Smooth muscle cell (in vitro differentiated cells): ENCODE data around the gene PLA2G4D. TPM values are rescaled to one million over a fixed set of nuclear protein-coding genes. Genes with fewer than 3 reads are reported as not detected.

Source experiments
- DNase-seq: peaks from one replicate; lab custom pipeline; 2025; ENCODE audit not compliant: unreplicated experiment; lab: John Stamatoyannopoulos, UW
- H2AFZ ChIP-seq: fragments of 200-600 bp; sonication (generic); 2 replicates; pipeline ENCODE4 v1.6.0; 2016; ENCODE audit warnings: antibody characterized with exemption, low read depth, mild to moderate bottlenecking
- H3F3A ChIP-seq: fragments of 200-600 bp; sonication (generic); 2 replicates; pipeline ENCODE4 v1.6.0; 2017; ENCODE audit warnings: antibody characterized with exemption, low read depth
- H3K27ac ChIP-seq: fragments of 200-600 bp; sonication (generic); 2 replicates; pipeline ENCODE4 v1.5.1; 2016; ENCODE audit warnings: low read depth, mild to moderate bottlenecking
- H3K27me3 ChIP-seq: fragments of 200-600 bp; sonication (generic); 2 replicates; pipeline ENCODE4 v1.6.1; 2016; ENCODE audit warnings: low read depth, mild to moderate bottlenecking
- H3K36me3 ChIP-seq: fragments of 200-600 bp; sonication (generic); 2 replicates; pipeline ENCODE4 v1.5.1; 2016; ENCODE audit warnings: low read depth
- H3K4me1 ChIP-seq: fragments of 200-600 bp; sonication (generic); 2 replicates; pipeline ENCODE4 v1.5.1; 2016; ENCODE audit warnings: low read depth
- H3K4me2 ChIP-seq: fragments of 200-600 bp; sonication (generic); 2 replicates; pipeline ENCODE4 v1.6.0; 2016; ENCODE audit warnings: mild to moderate bottlenecking
- H3K4me3 ChIP-seq: fragments of 200-600 bp; sonication (generic); 2 replicates; pipeline ENCODE4 v1.5.1; 2016; ENCODE audit warnings: mild to moderate bottlenecking
- H3K79me2 ChIP-seq: fragments of 200-600 bp; sonication (generic); 2 replicates; pipeline ENCODE4 v1.6.0; 2016; ENCODE audit warnings: low read depth, mild to moderate bottlenecking
- H3K9ac ChIP-seq: fragments of 200-600 bp; sonication (generic); 2 replicates; pipeline ENCODE4 v1.6.0; 2016; ENCODE audit warnings: low read depth
- H3K9me3 ChIP-seq: fragments of 200-600 bp; sonication (generic); replicated peaks from 2 replicates; pipeline ENCODE4 v1.5.1; 2016; ENCODE audit warnings: low read depth
- H4K20me1 ChIP-seq: fragments of 200-600 bp; sonication (generic); 2 replicates; pipeline ENCODE4 v1.6.0; 2016; ENCODE audit warnings: low read depth
- WGBS: methylation state at CpG from one replicate; pipeline ENCODE4 v1.1.7; 2016; ENCODE audit warnings: low lambda C conversion rate; 5-methylcytosine and 5-hydroxymethylcytosine counted together
- polyA plus RNA-seq: library from polyadenylated mRNA; unstranded; fragments of >200 nt; fragmentation: Nextera tagmentation; extraction: Ambion mirVana; gene quantifications from 2 replicates; pipeline ENCODE4 v1.2.1, GENCODE V29; 2016
- total RNA-seq: library from RNA; depleted of rRNA; stranded (reverse); fragments of >200 nt; gene quantifications from 2 replicates; pipeline ENCODE4 v1.2.3, GENCODE V29; 2014
- TF ChIP-seq, protein P1 (sequence below): fragments of 200-600 bp; sonication (generic); IDR thresholded peaks from 2 replicates; pipeline ENCODE4 v1.5.1; 2017; ENCODE audit warnings: borderline replicate concordance, mild to moderate bottlenecking, antibody characterized with exemption; ENCODE audit not compliant: insufficient read depth, poor library complexity, severe bottlenecking

PLA2G4D gene
- total and polyA plus RNA-seq, 2 experiments from 2014 or later = 0.17 to 0.36 TPM

DNA sequence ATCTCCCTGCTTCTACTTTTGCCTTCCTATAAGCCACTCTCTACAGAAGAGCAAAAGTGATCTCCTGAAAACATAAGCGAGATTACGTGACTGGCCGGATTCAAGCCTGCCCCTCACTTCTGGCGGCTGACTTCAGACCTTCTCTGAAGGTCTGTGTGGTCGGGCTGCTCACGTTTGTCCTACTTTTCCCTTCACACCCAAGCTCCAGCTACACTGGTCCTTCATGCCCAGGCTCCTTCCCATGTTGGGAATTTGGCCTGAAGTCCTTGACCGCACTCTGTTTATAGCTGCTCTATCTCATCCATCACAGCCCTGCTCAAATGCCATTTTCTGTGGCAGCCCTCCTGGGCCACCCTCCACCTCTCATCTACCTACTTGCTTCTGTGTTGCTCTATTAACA is 66.8 kb downstream of the PLA2G4D start:
- Histone ChIP-seq H3F3A (no peaks in the 10 kb centered on the region), H3K27ac (no peak overlapping the region), H3K27me3 (no peaks in the 10 kb centered on the region), H3K4me3 (no peak overlapping the region), H3K9me3 (no peaks in the 10 kb centered on the region), H3K79me2 (no peaks in the 10 kb centered on the region), H2AFZ (no peak overlapping the region), H3K36me3 (no peaks in the 10 kb centered on the region), H3K4me2 (no peak overlapping the region), H3K4me1 (no peaks in the 10 kb centered on the region), H4K20me1 (no peaks in the 10 kb centered on the region), H3K9ac (no peak overlapping the region)
- WGBS = 92% methylated on average over 7 of the region's 7 CpGs
- no peak for DNase-seq
- TF ChIP-seq, protein P1, sequence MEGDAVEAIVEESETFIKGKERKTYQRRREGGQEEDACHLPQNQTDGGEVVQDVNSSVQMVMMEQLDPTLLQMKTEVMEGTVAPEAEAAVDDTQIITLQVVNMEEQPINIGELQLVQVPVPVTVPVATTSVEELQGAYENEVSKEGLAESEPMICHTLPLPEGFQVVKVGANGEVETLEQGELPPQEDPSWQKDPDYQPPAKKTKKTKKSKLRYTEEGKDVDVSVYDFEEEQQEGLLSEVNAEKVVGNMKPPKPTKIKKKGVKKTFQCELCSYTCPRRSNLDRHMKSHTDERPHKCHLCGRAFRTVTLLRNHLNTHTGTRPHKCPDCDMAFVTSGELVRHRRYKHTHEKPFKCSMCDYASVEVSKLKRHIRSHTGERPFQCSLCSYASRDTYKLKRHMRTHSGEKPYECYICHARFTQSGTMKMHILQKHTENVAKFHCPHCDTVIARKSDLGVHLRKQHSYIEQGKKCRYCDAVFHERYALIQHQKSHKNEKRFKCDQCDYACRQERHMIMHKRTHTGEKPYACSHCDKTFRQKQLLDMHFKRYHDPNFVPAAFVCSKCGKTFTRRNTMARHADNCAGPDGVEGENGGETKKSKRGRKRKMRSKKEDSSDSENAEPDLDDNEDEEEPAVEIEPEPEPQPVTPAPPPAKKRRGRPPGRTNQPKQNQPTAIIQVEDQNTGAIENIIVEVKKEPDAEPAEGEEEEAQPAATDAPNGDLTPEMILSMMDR = no peak

- Histone ChIP-seq H4K20me1 (no peaks in the 10 kb centered on the region), H3K27ac (no peak overlapping the region), H3K9ac (no peak overlapping the region), H3F3A (no peaks in the 10 kb centered on the region), H3K4me3 (no peak overlapping the region), H3K9me3 (no peaks in the 10 kb centered on the region), H3K79me2 (no peaks in the 10 kb centered on the region), H3K36me3 (no peaks in the 10 kb centered on the region), H3K4me2 (no peak overlapping the region), H2AFZ (no peak overlapping the region), H3K4me1 (no peaks in the 10 kb centered on the region), H3K27me3 (no peaks in the 10 kb centered on the region)
- TF ChIP-seq, protein P1 = no peak
- DNase-seq = no peak
- WGBS = 72% methylated on average over 4 of the region's 4 CpGs
Measured at GRCh38 chr15:42024303-42024702, 70.1 kb downstream of the PLA2G4D start.

- no peaks in the 10 kb centered on the region for H3K79me2 ChIP-seq
- H3K9me3 ChIP-seq = no peaks in the 10 kb centered on the region
- H3F3A ChIP-seq = no peaks in the 10 kb centered on the region
- TF ChIP-seq, protein P1 = no peak
- no peaks in the 10 kb centered on the region for H4K20me1 ChIP-seq
- H3K4me3 ChIP-seq = no peak overlapping the region
- no peaks in the 10 kb centered on the region for H3K4me1 ChIP-seq
- H3K9ac ChIP-seq = no peak overlapping the region
- no peak overlapping the region for H2AFZ ChIP-seq
- no peak for DNase-seq
- H3K4me2 ChIP-seq = no peak overlapping the region
- H3K36me3 ChIP-seq = no peaks in the 10 kb centered on the region
- no peak overlapping the region for H3K27ac ChIP-seq
- H3K27me3 ChIP-seq = peaks cover 1% of the 10 kb centered on the region
- 75% methylated on average over 5 of the region's 5 CpGs for WGBS
Measured at GRCh38 chr15:42021593-42021992, 72.8 kb downstream of the PLA2G4D start.

DNA sequence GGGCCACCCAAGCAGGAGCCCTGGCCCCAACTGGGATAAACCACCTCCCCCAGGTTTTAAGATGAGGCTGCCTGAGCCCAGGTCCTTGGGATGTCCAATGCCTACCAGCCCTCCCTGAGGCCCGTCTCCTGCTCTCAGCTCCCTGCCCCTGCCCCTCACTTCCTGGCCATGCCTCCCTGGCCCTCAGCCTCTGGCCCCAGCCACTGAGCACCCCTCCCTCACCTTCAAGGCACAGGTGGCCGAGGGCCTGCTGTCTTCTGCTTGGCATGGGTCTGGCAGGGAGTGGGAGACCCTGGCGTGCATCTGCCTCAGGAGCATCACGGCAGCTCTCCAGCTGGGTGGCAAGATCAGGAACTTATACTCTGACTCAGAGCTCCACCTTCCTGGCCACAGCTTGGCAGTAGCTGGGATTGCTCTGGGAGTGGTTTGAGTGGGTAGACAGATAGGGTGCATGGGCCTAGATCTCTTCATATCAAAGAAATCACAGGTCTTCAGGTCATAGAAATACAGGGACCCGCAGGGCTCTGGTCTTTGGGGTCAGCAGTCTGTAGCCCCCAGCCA is 73.6 kb downstream of the PLA2G4D start, which contains the start of gene PLA2G4E:
PLA2G4E (minus strand) TSS at position 330 of the 561 bp plus-strand sequence; CDS start at position 318, 12 bp downstream.
- DNase-seq = no peak
- Histone ChIP-seq H3K4me3 (no peak within 1 kb of the TSS), H3F3A (no peaks in the 10 kb centered on the region), H3K27me3 (peaks cover 4% of the 10 kb centered on the region), H3K27ac (no peak within 1 kb of the TSS), H3K9me3 (no peaks in the 10 kb centered on the region), H3K79me2 (no peaks in the 10 kb centered on the region), H3K4me2 (no peak within 1 kb of the TSS), H3K9ac (no peak within 1 kb of the TSS), H3K36me3 (no peaks in the 10 kb centered on the region), H3K4me1 (no peaks in the 10 kb centered on the region), H2AFZ (no peak within 1 kb of the TSS), H4K20me1 (no peaks in the 10 kb centered on the region)
- TF ChIP-seq, protein P1 = no peak
- 93% methylated on average over 5 of the region's 5 CpGs for WGBS
